A673 (cell line): ENCODE measurements around the gene AUH. TPM values are rescaled to one million over a fixed set of nuclear protein-coding genes. Genes with fewer than 3 reads are reported as not detected.

Experiments used
- BruUV-seq: library from RNA; stranded (reverse); fragments of 400-500 nt; replicated peaks from 2 replicates; lab custom pipeline; 2021; lab: Mats Ljungman, UMichigan
- CTCF ChIA-PET: fragments of 300-600 bp; sonication (Branson Sonifier 250); formaldehyde crosslinking; loops from one replicate; lab custom pipeline; 2022; ENCODE audit warnings: antibody characterized with exemption; lab: Charles Lee
- POLR2A ChIA-PET: fragments of 300-600 bp; sonication (Branson Sonifier 250); formaldehyde crosslinking; loops from one replicate; lab custom pipeline; 2022; ENCODE audit warnings: antibody characterized with exemption; ENCODE audit not compliant: low non-redundant PET; lab: Charles Lee
- DNase-seq: peaks from one replicate; pipeline ENCODE4 v3.0.0-alpha.2; 2015; ENCODE audit warnings: low spot score
- H3K27ac ChIP-seq: fragments of 200-600 bp; sonication (generic); 2 replicates; pipeline ENCODE4 v1.5.1; 2016; ENCODE audit warnings: mixed run types, low read depth, mild to moderate bottlenecking, mixed read lengths, antibody characterized with exemption, low read length; ENCODE audit not compliant: poor library complexity, severe bottlenecking
- H3K27me3 ChIP-seq: fragments of 200-600 bp; sonication (generic); replicated peaks from 2 replicates; pipeline ENCODE4 v1.6.1; 2017; ENCODE audit warnings: mixed run types, low read depth, mild to moderate bottlenecking, mixed read lengths, antibody characterized with exemption, low read length; ENCODE audit not compliant: insufficient read depth, poor library complexity
- H3K36me3 ChIP-seq: fragments of 200-600 bp; sonication (generic); 2 replicates; pipeline ENCODE4 v1.6.1; 2016; ENCODE audit warnings: mixed run types, mild to moderate bottlenecking, mixed read lengths, antibody characterized with exemption, low read length; ENCODE audit not compliant: insufficient read depth, poor library complexity, severe bottlenecking
- H3K4me1 ChIP-seq: fragments of 200-600 bp; sonication (generic); 2 replicates; pipeline ENCODE4 v1.6.1; 2017; ENCODE audit warnings: mixed run types, mild to moderate bottlenecking, mixed read lengths, antibody characterized with exemption, low read length; ENCODE audit not compliant: insufficient read depth, poor library complexity, severe bottlenecking
- H3K4me3 ChIP-seq: fragments of 200-600 bp; sonication (generic); 2 replicates; pipeline ENCODE4 v1.5.1; 2016; ENCODE audit warnings: low read depth, mixed run types, mild to moderate bottlenecking, mixed read lengths, low read length; ENCODE audit not compliant: poor library complexity, severe bottlenecking
- H3K9me3 ChIP-seq: fragments of 200-600 bp; sonication (generic); 2 replicates; pipeline ENCODE4 v1.6.1; 2016; ENCODE audit warnings: mixed run types, low read depth, mild to moderate bottlenecking, mixed read lengths, antibody characterized with exemption, low read length; ENCODE audit not compliant: poor library complexity, severe bottlenecking
- EZH2 ChIP-seq: fragments of 200-600 bp; sonication (generic); IDR thresholded peaks from 2 replicates; pipeline ENCODE4 v1.6.1; 2017; ENCODE audit warnings: borderline replicate concordance, low read depth, mild to moderate bottlenecking, mixed read lengths, antibody characterized with exemption, low read length; ENCODE audit not compliant: poor library complexity, severe bottlenecking
- intact Hi-C: fragments of 100-400 bp; cut with micrococcal nuclease; formaldehyde crosslinking; loops from one replicate; pipeline ENCODE4 v1.10.0; 2022; ENCODE audit not compliant: unreplicated experiment
- total RNA-seq: library from RNA; stranded (reverse); gene quantifications from 2 replicates; pipeline ENCODE4 v1.2.3, GENCODE V29; 2021
- TF ChIP-seq, protein P1 (sequence below): fragments of 300-800, 200-600 bp; sonication (generic); conservative IDR thresholded peaks from 2 replicates; pipeline ENCODE4 v1.5.1; 2017; ENCODE audit warnings: low read depth, mild to moderate bottlenecking, antibody characterized with exemption, low read length, moderate library complexity, mixed read lengths

The AUH gene
- total RNA-seq, 1 experiment from 2014 or later = 12.3 TPM

DNA sequence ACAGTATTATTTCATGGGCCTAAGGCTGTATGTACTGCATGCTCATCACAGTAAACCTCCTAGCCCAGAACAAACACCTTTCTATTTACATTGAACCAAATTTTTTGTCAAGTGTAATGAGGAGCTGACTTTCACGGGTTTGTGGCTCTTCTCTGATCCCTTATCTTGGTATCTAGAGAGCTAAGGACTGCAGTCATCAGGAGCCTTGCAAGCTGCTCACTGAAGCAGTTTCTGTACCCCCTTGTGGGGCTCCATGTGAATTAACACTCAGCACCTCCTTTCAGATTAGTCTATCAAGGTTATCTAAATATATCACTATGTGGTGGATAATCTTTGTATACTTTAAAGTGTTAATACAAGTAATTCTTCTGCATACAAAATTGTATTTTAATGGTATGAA lies 108.2 kb downstream of the AUH start:
- Histone ChIP-seq H3K27ac (no peak overlapping the region), H3K4me3 (no peak overlapping the region), H3K9me3 (no peaks in the 10 kb centered on the region), H3K36me3 (no peaks in the 10 kb centered on the region), H3K4me1 (no peaks in the 10 kb centered on the region), H3K27me3 (no peaks in the 10 kb centered on the region)
- DNase-seq = no peak
- POLR2A ChIA-PET = no interaction called here
- BruUV-seq = no TSS peak
- TF ChIP-seq, protein P1, sequence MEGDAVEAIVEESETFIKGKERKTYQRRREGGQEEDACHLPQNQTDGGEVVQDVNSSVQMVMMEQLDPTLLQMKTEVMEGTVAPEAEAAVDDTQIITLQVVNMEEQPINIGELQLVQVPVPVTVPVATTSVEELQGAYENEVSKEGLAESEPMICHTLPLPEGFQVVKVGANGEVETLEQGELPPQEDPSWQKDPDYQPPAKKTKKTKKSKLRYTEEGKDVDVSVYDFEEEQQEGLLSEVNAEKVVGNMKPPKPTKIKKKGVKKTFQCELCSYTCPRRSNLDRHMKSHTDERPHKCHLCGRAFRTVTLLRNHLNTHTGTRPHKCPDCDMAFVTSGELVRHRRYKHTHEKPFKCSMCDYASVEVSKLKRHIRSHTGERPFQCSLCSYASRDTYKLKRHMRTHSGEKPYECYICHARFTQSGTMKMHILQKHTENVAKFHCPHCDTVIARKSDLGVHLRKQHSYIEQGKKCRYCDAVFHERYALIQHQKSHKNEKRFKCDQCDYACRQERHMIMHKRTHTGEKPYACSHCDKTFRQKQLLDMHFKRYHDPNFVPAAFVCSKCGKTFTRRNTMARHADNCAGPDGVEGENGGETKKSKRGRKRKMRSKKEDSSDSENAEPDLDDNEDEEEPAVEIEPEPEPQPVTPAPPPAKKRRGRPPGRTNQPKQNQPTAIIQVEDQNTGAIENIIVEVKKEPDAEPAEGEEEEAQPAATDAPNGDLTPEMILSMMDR = no peak
- no peak for TF ChIP-seq EZH2
- intact Hi-C loops = no loop called here
- CTCF ChIA-PET = no interaction called here

DNA sequence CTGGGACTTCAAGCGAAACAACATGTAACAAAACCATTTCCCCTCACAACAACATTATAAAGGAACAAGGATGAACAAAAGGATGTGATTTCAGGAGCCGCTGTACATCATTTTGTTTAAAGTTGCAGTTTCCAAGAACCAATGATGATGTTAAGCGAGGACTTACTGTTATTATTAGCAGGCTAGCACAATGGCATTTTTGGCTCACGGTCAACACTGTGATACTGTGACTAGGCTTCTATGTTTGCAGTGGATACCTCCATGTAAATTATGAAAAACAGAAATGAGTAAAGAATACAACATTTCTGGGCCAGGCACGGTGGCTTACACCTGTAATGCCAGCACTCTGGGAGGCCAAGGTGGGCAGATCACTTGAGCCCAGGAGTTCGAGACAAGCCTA lies 113.0 kb downstream of the AUH start:
- Histone ChIP-seq H3K27me3 (no peaks in the 10 kb centered on the region), H3K4me3 (no peak overlapping the region), H3K36me3 (no peaks in the 10 kb centered on the region), H3K27ac (no peak overlapping the region), H3K4me1 (no peaks in the 10 kb centered on the region), H3K9me3 (no peaks in the 10 kb centered on the region)
- no peak for DNase-seq
- intact Hi-C loops = no loop called here
- ChIA-PET POLR2A (no interaction called here), CTCF (no interaction called here)
- no TSS peak for BruUV-seq
- TF ChIP-seq, protein P1 = no peak
- no peak for TF ChIP-seq EZH2

DNA sequence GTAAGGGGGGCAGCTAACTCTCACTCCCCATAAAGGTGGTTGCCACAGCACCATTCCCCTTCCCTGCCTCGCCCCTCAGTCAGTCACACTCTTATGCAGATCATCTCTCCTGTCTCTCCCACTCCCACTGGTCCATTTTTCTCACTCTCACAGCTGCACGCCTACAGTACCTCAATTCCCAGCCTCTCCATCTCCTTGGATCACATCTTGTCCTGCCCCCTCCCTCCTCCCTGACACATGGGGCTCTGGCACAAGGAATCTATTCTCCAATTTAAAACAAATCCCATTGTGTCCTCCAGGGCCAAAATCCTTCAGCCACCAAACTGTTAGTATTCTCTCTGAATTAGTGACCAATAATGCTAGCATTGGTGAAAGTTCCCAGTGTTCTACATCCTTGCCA lies 114.4 kb downstream of the AUH start:
- TF ChIP-seq, protein P1 = no peak
- no peak for TF ChIP-seq EZH2
- H3K4me1 ChIP-seq = no peaks in the 10 kb centered on the region
- ChIA-PET POLR2A (no interaction called here), CTCF (no interaction called here)
- H3K4me3 ChIP-seq = no peak overlapping the region
- no TSS peak for BruUV-seq
- H3K36me3 ChIP-seq = no peaks in the 10 kb centered on the region
- no peaks in the 10 kb centered on the region for H3K9me3 ChIP-seq
- H3K27me3 ChIP-seq = no peaks in the 10 kb centered on the region
- intact Hi-C loops = no loop called here
- H3K27ac ChIP-seq = no peak overlapping the region
- DNase-seq = no peak
